ENCODE results near the gene NCK2.

The NCK2 gene

DNA sequence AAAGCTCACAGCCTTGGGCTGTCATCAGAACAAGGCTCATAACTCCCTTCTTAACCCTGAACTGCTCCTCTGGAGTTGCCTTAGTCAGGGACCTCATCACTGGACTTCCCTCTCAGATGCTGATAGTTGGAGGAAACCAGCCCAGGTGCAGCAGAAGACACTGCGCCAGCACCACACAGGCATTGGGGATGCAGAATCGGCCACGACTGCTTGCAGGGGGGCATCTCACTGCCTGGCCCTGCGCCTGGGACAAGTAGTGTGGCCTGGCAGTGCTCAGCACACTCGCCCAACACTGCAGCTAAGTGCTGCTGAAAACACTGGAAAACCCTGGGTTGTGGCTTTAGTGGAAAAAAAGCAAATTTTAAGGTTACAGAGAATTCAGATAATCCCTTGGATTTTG is 68.7 kb downstream of the NCK2 start:
- TF ChIP-seq CTCF (IDR thresholded peaks at IDR 0.05; ENCODE audit: low read depth, low read length, missing control alignments) = no peak
- in situ Hi-C loops (cut with HindIII; ENCODE audit: low pct_ligation_motif_present, low sequenced_read_pairs) = no loop called here
- H3K27me3 ChIP-seq (replicated peaks) = no peaks in the 10 kb centered on the region
- H3K4me3 ChIP-seq (ENCODE audit: low read depth, low read length) = no peak overlapping the region
- no peaks in the 10 kb centered on the region for H3K36me3 ChIP-seq (replicated peaks)
- no peak overlapping the region for H3K27ac ChIP-seq
- DNase-seq = no peak

DNA sequence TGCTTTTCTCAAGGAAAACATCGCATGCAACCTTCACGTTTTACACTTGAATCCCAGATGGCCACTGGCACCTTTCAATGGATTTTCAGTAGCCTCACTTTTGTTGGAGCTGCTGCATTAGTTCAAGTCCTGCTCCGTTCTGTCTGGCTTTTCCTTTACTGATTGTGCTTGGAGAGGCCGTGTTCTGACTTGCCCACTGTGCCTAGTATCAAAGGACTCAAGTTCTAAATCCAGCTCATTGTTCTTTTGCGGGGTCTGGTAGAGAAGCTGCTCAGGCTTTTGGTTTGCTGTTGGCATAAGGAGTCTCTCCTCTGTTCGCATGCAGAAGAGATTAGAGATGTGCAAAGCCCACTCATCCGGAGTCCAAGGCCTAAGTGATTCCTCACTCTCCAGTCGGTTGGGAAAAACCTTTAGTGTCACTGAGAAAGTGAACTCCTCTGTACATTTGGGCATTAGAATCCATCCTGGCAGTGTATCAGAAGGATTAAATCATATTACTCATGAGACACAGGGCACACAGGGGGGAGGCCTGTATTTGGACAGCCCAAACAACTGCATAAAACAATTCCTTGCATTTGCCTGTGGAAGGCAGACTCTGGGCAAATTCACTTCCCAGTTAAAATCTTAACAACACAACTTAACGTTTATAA is 69.7 kb downstream of the NCK2 start:
- in situ Hi-C loops (cut with HindIII; ENCODE audit: low pct_ligation_motif_present, low sequenced_read_pairs) = no loop called here

DNA sequence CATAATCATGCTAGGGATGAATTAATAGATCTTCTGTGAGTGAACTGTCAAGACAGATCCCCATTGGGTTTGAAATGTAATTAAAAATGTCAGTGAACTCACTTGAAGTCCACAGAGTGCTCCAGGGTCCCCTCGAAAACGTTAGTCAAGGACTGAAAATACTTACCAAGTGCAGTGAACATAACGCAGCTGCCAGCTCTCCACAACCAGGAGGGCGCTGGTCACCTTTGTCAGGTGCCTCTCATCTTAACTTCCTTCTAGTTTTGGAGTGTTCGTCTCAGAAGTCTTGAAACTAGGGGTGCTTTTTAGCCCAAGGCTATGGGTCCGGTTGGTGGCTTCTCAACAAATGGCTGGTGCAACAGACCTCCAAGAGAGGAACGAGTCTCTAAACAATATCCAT is 70.7 kb downstream of the NCK2 start:
- no peaks in the 10 kb centered on the region for H3K36me3 ChIP-seq (replicated peaks)
- no peaks in the 10 kb centered on the region for H3K27me3 ChIP-seq (replicated peaks)
- in situ Hi-C loops (cut with HindIII; ENCODE audit: low pct_ligation_motif_present, low sequenced_read_pairs) = no loop called here
- H3K4me3 ChIP-seq (ENCODE audit: low read depth, low read length) = no peak overlapping the region
- TF ChIP-seq CTCF (IDR thresholded peaks at IDR 0.05; ENCODE audit: low read depth, low read length, missing control alignments) = no peak
- DNase-seq = no peak
- no peak overlapping the region for H3K27ac ChIP-seq

More for the DNA sequence above, 69.7 kb downstream of the NCK2 start:
- no peaks in the 10 kb centered on the region for H3K27me3 ChIP-seq (replicated peaks)
- H3K36me3 ChIP-seq (replicated peaks) = no peaks in the 10 kb centered on the region
- no peak for TF ChIP-seq CTCF (IDR thresholded peaks at IDR 0.05; ENCODE audit: low read depth, low read length, missing control alignments)
- H3K4me3 ChIP-seq (ENCODE audit: low read depth, low read length) = no peak overlapping the region
- DNase-seq = no peak
- no peak overlapping the region for H3K27ac ChIP-seq

- Histone ChIP-seq H3K36me3 (replicated peaks) (no peaks in the 10 kb centered on the region), H3K27me3 (replicated peaks) (no peaks in the 10 kb centered on the region), H3K4me3 (ENCODE audit: low read depth, low read length) (no peak overlapping the region), H3K27ac (no peak overlapping the region)
- no peak for DNase-seq
- in situ Hi-C loops (cut with HindIII; ENCODE audit: low pct_ligation_motif_present, low sequenced_read_pairs) = no loop called here
- no peak for TF ChIP-seq CTCF (IDR thresholded peaks at IDR 0.05; ENCODE audit: low read depth, low read length, missing control alignments)
These were observed 75.4 kb downstream of the NCK2 start for GRCh38 chr2:105820151-105820550.

- Histone ChIP-seq H3K27ac (no peak overlapping the region), H3K27me3 (replicated peaks) (no peaks in the 10 kb centered on the region), H3K36me3 (replicated peaks) (no peaks in the 10 kb centered on the region), H3K4me3 (ENCODE audit: low read depth, low read length) (no peak overlapping the region)
- no peak for TF ChIP-seq CTCF (IDR thresholded peaks at IDR 0.05; ENCODE audit: low read depth, low read length, missing control alignments)
- in situ Hi-C loops (cut with HindIII; ENCODE audit: low pct_ligation_motif_present, low sequenced_read_pairs) = no loop called here
- DNase-seq = no peak
These were observed 76.0 kb downstream of the NCK2 start for GRCh38 chr2:105820691-105821090.

All from brain microvascular endothelial cell (primary cell).